Pancreas (tissue), 10 donors: ENCODE measurements around the gene SMYD3. TPM values are rescaled to one million over a fixed set of nuclear protein-coding genes. Genes with fewer than 3 reads are reported as not detected.

ENCODE experiments used
- ATAC-seq, 4 donors: fragments of 200-7000 bp; cut with Tn5 transposase; one replicate each; pipeline versions ENCODE4 v1.8.0 to v1.9.1; 2020; ENCODE audit warnings: mild to moderate bottlenecking in 4 of 4, moderate library complexity in 4 of 4
- DNase-seq, 6 donors: peaks; one replicate each; pipeline ENCODE4 v3.0.0-alpha.2; 2020
- FAIRE-seq: peaks from 2 replicates; lab custom pipeline; 2012; peaks lifted over from hg19 to GRCh38; lab: Jason Lieb, UNC
- H3K27ac ChIP-seq, 4 donors: fragments of 200-600 bp; sonication (generic); 1 replicate in 3 of 4; 2 replicates in 1 of 4; pipeline versions ENCODE4 v1.5.0 to v1.8.0; 2020
- H3K27me3 ChIP-seq, 4 donors: fragments of 200-600 bp; one replicate each; pipeline ENCODE4 v1.8.0; 2021
- H3K36me3 ChIP-seq, 3 donors: fragments of 200-600 bp; sonication (generic) in 1 of 3; one replicate each; pipeline versions ENCODE4 v1.5.0 to v1.8.0; 2020 to 2021
- H3K4me1 ChIP-seq, 3 donors: fragments of 200-600 bp; one replicate each; pipeline ENCODE4 v1.8.0; 2021
- H3K4me3 ChIP-seq, 4 donors: fragments of 200-600 bp; sonication (generic) in 2 of 4; one replicate each; pipeline versions ENCODE4 v1.5.0 to v1.8.0; 2020 to 2021
- H3K9me3 ChIP-seq, 4 donors: fragments of 200-600 bp; one replicate each; pipeline ENCODE4 v1.8.0; 2021
- WGBS, 2 donors: extraction: QIAGEN DNeasy Blood & Tissue Kit; methylation state at CpG; one replicate each; pipeline ENCODE4 v1.1.7; 2013; 5-methylcytosine and 5-hydroxymethylcytosine counted together
- intact Hi-C, 3 donors: fragments of 100-400 bp; cut with DNase I; formaldehyde crosslinking; loops; one replicate each; pipeline versions ENCODE4 v1.11.1 to v1.14.2; 2022
- polyA plus RNA-seq, 2 donors: library from polyadenylated mRNA; stranded (reverse); fragments of 200-250 nt; gene quantifications; one replicate each; pipeline ENCODE4 v1.2.3, GENCODE V29; 2013
- total RNA-seq, 6 donors: library from RNA; stranded (reverse); fragmentation: NEBNext Ultra II Directional in 4 of 6; extraction: Animal tissue kit (Norgen Biotek cat#: 25700) in 4 of 6; gene quantifications; one replicate each; pipeline versions ENCODE4 v1.2.1 to v1.2.4, GENCODE V29; 2021 to 2023
- TF ChIP-seq, protein P1 (sequence below), 4 donors: fragments of 200-600 bp; sonication (generic) in 3 of 4; IDR thresholded peaks; one replicate each; pipeline versions ENCODE4 v1.5.0 to v1.8.0; 2021; ENCODE audit warnings: antibody characterized with exemption in 4 of 4
- donor health status: healthy with polysubstance abuse.
- donor health status: DM: no; HTN: no; CAD: no; lungs with moderate emphysema.
- donor health status: DM: no; HTN: no; CAD: no.
- donor health status: control.
- donor health status: control.
- donor health status: Bipolar disorder and iron deficiency.
- donor health status: DM: yes; HTN: yes; CAD: no.
- donor health status: DM: no; HTN: no; CAD: no.
- donor health status: DM: no; HTN: no; CAD: no.
- donor health status: DM: yes; HTN: yes; CAD: no.

The SMYD3 gene
- total and polyA plus RNA-seq, 8 donors = 4.6 to 10.5 (median 6.7) TPM

DNA sequence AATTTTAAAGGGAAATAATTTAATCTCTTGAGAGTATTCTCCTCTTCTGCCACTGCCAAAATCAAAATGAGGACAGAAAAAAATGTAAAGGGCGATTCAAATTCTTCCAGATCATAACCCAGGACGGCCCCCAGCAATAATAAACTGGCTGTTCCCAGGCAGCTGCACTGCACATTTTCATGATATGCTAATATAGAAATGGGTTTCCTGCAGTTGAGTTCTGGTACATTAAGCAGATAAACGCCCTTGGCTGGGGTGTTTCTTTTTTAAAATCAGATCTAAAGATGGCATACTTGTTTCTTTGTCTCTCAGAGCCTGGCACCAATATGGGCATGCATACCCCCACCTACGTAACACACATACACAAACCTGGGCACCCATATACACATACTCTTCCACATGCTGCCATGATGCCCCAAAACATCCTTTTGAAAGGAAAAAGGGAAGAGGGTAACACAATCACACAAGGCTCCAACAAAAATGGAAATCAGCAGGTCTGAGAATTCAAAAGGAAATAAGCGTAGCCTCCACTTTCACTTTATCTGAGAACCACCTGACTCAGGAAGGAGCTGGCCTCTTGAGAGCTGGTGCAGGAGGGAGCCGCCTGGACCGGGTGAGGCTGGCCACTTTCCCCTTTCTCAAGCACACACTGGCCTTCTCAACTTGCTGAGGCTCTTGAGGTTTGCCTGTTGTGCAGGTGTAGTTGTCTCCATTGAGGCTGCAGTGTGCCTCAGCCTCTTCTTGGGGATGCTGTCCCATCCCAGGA lies 698.9 kb downstream of the SMYD3 start:
- TF ChIP-seq, protein P1, sequence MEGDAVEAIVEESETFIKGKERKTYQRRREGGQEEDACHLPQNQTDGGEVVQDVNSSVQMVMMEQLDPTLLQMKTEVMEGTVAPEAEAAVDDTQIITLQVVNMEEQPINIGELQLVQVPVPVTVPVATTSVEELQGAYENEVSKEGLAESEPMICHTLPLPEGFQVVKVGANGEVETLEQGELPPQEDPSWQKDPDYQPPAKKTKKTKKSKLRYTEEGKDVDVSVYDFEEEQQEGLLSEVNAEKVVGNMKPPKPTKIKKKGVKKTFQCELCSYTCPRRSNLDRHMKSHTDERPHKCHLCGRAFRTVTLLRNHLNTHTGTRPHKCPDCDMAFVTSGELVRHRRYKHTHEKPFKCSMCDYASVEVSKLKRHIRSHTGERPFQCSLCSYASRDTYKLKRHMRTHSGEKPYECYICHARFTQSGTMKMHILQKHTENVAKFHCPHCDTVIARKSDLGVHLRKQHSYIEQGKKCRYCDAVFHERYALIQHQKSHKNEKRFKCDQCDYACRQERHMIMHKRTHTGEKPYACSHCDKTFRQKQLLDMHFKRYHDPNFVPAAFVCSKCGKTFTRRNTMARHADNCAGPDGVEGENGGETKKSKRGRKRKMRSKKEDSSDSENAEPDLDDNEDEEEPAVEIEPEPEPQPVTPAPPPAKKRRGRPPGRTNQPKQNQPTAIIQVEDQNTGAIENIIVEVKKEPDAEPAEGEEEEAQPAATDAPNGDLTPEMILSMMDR (IDR thresholded peaks at IDR 0.05) = no peak
- DNase-seq = no peak
- Histone ChIP-seq H3K36me3 (no peaks in the 10 kb centered on the region), H3K9me3 (no peaks in the 10 kb centered on the region), H3K4me3 (no peak overlapping the region), H3K4me1 (no peaks in the 10 kb centered on the region), H3K27me3 (no peaks in the 10 kb centered on the region), H3K27ac (no peak overlapping the region)
- intact Hi-C loops = no loop called here
- ATAC-seq = peak in 2 of 4 donors; percentile 23 to 36
- no peak for FAIRE-seq
- WGBS, 2 donors = 73% methylated on average over 7 of the region's 7 CpGs

- intact Hi-C loops = no loop called here
- FAIRE-seq (no peak), DNase-seq (no peak), ATAC-seq (peak in 3 of 4 donors; percentile 28 to 63 (median 53))
- no peaks in the 10 kb centered on the region for H3K27me3 ChIP-seq
- no peaks in the 10 kb centered on the region for H3K36me3 ChIP-seq
- WGBS, 2 donors = 76 to 77% methylated on average over 10 of the region's 10 CpGs
- H3K4me1 ChIP-seq = no peaks in the 10 kb centered on the region
- no peak overlapping the region for H3K4me3 ChIP-seq
- H3K9me3 ChIP-seq = no peaks in the 10 kb centered on the region
- no peak overlapping the region for H3K27ac ChIP-seq
- TF ChIP-seq, protein P1 (IDR thresholded peaks at IDR 0.05) = no peak
Measured at GRCh38 chr1:245807306-245807705, 699.8 kb downstream of the SMYD3 start.

- Histone ChIP-seq H3K9me3 (no peaks in the 10 kb centered on the region), H3K4me1 (no peaks in the 10 kb centered on the region), H3K4me3 (no peak overlapping the region), H3K36me3 (no peaks in the 10 kb centered on the region), H3K27ac (no peak overlapping the region), H3K27me3 (no peaks in the 10 kb centered on the region)
- TF ChIP-seq, protein P1 (IDR thresholded peaks at IDR 0.05) = no peak
- intact Hi-C loops = no loop called here
- DNase-seq = no peak
- WGBS, 2 donors = 0 to 3% methylated on average over 1 of the region's 1 CpG
- ATAC-seq = no peak
- no peak for FAIRE-seq
Measured at GRCh38 chr1:245805532-245805931, 701.5 kb downstream of the SMYD3 start.

GRCh38 chr1:245804696-245805095 lies 702.4 kb downstream of the SMYD3 start:
- H3K36me3 ChIP-seq = no peaks in the 10 kb centered on the region
- no peaks in the 10 kb centered on the region for H3K27me3 ChIP-seq
- no peak for ATAC-seq
- TF ChIP-seq, protein P1 (IDR thresholded peaks at IDR 0.05) = no peak
- H3K9me3 ChIP-seq = no peaks in the 10 kb centered on the region
- H3K4me1 ChIP-seq = no peaks in the 10 kb centered on the region
- intact Hi-C loops = no loop called here
- no peak overlapping the region for H3K27ac ChIP-seq
- 81 to 89% methylated on average over 4 of the region's 4 CpGs for WGBS, 2 donors
- no peak for FAIRE-seq
- no peak for DNase-seq
- H3K4me3 ChIP-seq = no peak overlapping the region

DNA sequence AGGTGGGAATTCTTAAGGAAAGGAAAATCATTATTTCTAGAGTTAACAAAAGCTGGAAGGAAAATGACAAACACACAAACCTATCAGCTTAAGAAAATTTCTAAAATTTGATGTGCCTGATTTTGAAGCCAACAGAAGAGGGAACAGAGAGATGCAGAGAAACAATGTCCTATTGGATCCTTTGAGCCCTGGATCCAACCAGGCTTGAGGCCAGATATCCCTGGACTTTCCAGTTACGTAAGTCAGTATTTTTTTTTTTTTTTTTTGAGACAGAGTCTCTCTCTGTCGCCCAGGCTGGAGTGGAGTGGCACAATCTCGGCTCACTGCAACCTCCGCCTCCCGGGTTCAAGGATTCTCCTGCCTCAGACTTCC lies 703.4 kb downstream of the SMYD3 start:
- TF ChIP-seq, protein P1 (IDR thresholded peaks at IDR 0.05) = no peak
- Histone ChIP-seq H3K27me3 (no peaks in the 10 kb centered on the region), H3K4me3 (no peak overlapping the region), H3K9me3 (no peaks in the 10 kb centered on the region), H3K27ac (no peak overlapping the region), H3K4me1 (no peaks in the 10 kb centered on the region), H3K36me3 (no peaks in the 10 kb centered on the region)
- no peak for FAIRE-seq
- intact Hi-C loops = no loop called here
- no peak for ATAC-seq
- WGBS, 2 donors = 89 to 93% methylated on average over 5 of the region's 5 CpGs
- no peak for DNase-seq
